AG09319 (cell line): ENCODE results near the gene PDE3A.

Experiments used
- DNase-seq: peaks from one replicate; pipeline ENCODE4 v3.0.0-alpha.2; 2010; ENCODE audit warnings: low read depth; ENCODE audit errors: extremely low read depth
- TF ChIP-seq, protein P1 (sequence below): IDR thresholded peaks from 2 replicates; pipeline ENCODE4 v1.5.1; 2011; ENCODE audit warnings: low read depth, mild to moderate bottlenecking, inconsistent platforms, low read length, moderate library complexity

Gene PDE3A

DNA sequence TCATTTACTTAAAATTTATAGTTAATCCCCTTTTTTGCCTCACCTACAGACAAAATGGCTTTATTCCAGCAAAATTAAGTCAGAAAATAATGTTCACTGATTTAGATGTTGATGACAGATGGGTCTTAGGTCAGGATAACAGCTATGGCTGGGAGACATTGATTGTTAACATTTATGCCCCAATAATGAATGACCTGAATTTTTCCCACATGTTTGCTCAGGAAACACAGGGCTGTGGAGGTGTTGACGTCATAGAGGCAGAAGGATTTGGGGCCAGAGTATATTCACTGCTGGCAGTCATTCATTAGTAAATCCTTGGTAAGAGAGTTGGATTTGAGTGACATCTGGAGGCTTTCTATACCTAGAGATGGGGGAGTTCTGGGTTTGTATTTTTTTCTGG, 121.3 kb downstream of the PDE3A start:
- TF ChIP-seq, protein P1, sequence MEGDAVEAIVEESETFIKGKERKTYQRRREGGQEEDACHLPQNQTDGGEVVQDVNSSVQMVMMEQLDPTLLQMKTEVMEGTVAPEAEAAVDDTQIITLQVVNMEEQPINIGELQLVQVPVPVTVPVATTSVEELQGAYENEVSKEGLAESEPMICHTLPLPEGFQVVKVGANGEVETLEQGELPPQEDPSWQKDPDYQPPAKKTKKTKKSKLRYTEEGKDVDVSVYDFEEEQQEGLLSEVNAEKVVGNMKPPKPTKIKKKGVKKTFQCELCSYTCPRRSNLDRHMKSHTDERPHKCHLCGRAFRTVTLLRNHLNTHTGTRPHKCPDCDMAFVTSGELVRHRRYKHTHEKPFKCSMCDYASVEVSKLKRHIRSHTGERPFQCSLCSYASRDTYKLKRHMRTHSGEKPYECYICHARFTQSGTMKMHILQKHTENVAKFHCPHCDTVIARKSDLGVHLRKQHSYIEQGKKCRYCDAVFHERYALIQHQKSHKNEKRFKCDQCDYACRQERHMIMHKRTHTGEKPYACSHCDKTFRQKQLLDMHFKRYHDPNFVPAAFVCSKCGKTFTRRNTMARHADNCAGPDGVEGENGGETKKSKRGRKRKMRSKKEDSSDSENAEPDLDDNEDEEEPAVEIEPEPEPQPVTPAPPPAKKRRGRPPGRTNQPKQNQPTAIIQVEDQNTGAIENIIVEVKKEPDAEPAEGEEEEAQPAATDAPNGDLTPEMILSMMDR: no peak
- DNase-seq: no peak

- TF ChIP-seq, protein P1: no peak
- no peak for DNase-seq
Measured at GRCh38 chr12:20490213-20490612, 121.9 kb downstream of the PDE3A start.

- TF ChIP-seq, protein P1: no peak
- DNase-seq: no peak
Measured at GRCh38 chr12:20491290-20491689, 123.0 kb downstream of the PDE3A start.

GRCh38 chr12:20492251-20492760, 124.0 kb downstream of the PDE3A start:
- TF ChIP-seq, protein P1: no peak
- no peak for DNase-seq

- DNase-seq: no peak
- TF ChIP-seq, protein P1: no peak
Measured at GRCh38 chr12:20493934-20494333, 125.6 kb downstream of the PDE3A start.

DNA sequence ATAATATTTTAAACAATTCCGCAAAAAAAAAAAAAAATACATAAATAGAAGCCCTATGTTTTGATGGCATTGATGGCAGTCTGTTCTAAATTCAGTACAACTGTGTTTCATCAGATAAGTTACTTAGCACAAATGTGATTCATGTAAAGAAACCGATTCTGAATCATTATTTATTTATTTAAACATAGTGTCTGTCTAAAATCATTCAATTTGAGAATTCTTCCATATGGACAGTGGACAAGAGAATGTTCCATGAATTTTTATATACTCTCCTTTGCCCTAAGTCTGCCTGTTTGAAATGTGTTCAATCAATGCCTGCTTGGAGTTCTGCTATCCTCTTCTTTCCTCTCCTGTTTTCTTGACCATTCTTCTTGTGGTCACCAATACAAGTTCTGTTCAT, 126.5 kb downstream of the PDE3A start:
- DNase-seq: no peak
- TF ChIP-seq, protein P1: no peak

DNA sequence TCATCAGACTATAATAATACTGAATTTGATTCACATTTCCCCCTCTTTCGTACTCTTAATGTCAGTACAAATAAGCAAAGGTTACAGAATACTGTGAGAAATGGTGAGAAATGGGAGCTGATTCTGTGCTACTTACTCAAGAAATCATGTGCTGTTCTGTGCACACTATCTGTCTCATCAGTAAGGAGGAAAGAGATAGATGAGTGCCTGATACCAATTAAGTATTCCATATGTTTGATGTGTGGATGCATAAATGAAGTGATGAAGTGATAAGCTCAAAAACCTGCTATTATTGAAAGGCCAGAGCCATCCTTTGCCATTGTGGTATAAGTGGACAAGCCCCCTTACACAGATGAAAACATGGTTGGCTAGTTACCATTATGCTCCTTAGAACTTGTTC, 127.7 kb downstream of the PDE3A start:
- TF ChIP-seq, protein P1: no peak
- no peak for DNase-seq
